Endothelial cell of umbilical vein (primary cell): Measurements from ENCODE around the gene CBX4.

ENCODE experiments used
- POLR2A ChIP-seq: IDR thresholded peaks from 2 replicates; pipeline ENCODE4 v1.6.1; 2012; ENCODE audit warnings: low read depth, mild to moderate bottlenecking, control low read depth, low read length
- POLR2AphosphoS5 ChIP-seq: IDR thresholded peaks from 2 replicates; pipeline ENCODE4 v1.6.1; 2012; ENCODE audit warnings: low read depth, mild to moderate bottlenecking, control low read depth, low read length, moderate library complexity; ENCODE audit not compliant: insufficient read depth
- TF ChIP-seq, protein P1 (sequence below), 2 donors: IDR thresholded peaks; 1 replicate in 1 of 2; 2 replicates in 1 of 2; pipeline ENCODE4 v1.5.1; 2011; ENCODE audit warnings: low read length in 2 of 2, mild to moderate bottlenecking in 2 of 2, moderate library complexity in 2 of 2, control low read depth in 1 of 2, inconsistent platforms in 1 of 2, low read depth in 1 of 2; ENCODE audit not compliant: insufficient read depth in 1 of 2; ENCODE audit errors: extremely low read depth in 1 of 2

DNA sequence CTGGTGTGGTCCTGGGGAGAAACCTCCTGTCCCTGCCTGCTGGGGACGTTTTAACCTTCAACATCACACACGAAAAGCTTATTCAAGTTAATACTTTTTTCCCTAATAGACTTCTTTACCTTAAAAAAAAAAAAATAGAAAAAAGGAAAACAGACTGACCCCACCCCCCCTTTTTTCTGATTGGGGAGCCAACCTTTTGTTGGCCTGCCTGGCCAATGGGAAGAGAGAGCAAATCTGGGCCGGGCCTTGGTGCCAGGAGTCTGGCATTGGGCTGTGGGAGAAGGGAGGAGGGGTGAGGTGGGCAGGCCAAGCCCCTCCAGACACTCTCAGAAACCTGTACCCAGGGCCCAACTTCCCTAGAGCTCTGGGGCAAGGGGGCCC is 45.3 kb downstream of the CBX4 start:
- TF ChIP-seq, protein P1, sequence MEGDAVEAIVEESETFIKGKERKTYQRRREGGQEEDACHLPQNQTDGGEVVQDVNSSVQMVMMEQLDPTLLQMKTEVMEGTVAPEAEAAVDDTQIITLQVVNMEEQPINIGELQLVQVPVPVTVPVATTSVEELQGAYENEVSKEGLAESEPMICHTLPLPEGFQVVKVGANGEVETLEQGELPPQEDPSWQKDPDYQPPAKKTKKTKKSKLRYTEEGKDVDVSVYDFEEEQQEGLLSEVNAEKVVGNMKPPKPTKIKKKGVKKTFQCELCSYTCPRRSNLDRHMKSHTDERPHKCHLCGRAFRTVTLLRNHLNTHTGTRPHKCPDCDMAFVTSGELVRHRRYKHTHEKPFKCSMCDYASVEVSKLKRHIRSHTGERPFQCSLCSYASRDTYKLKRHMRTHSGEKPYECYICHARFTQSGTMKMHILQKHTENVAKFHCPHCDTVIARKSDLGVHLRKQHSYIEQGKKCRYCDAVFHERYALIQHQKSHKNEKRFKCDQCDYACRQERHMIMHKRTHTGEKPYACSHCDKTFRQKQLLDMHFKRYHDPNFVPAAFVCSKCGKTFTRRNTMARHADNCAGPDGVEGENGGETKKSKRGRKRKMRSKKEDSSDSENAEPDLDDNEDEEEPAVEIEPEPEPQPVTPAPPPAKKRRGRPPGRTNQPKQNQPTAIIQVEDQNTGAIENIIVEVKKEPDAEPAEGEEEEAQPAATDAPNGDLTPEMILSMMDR (IDR thresholded peaks at IDR 0.05; ENCODE audit: extremely low read depth in 1 of 2, insufficient read depth in 1 of 2, low read depth in 1 of 2, low read length in 2 of 2): no peak
- TF ChIP-seq POLR2A (no peak), POLR2AphosphoS5 (no peak)
